SU-DHL-6 (cell line): ENCODE results near the gene RAP2B.

Experiments
- H2AFZ ChIP-seq: fragments of 200-600 bp; sonication (generic); 2 replicates; pipeline ENCODE4 v1.6.1; 2014; ENCODE audit warnings: low read depth, mild to moderate bottlenecking, moderate library complexity, mixed read lengths, antibody characterized with exemption, low read length; ENCODE audit not compliant: severe bottlenecking
- H3F3A ChIP-seq: fragments of 200-600 bp; shearing (Covaris generic); 2 replicates; pipeline ENCODE4 v1.6.0; 2016; ENCODE audit warnings: antibody characterized with exemption, mild to moderate bottlenecking; ENCODE audit not compliant: insufficient read depth
- H3K27ac ChIP-seq: fragments of 200-600 bp; sonication (generic); 2 replicates; pipeline ENCODE4 v1.5.1; 2016; ENCODE audit warnings: low read depth, mild to moderate bottlenecking, low read length, moderate library complexity, mixed read lengths
- H3K27me3 ChIP-seq: fragments of 200-600 bp; sonication (generic), shearing (Covaris generic); 2 replicates; pipeline ENCODE4 v1.6.0; 2014; ENCODE audit warnings: mild to moderate bottlenecking, low read length
- H3K36me3 ChIP-seq: fragments of 200-600 bp; sonication (generic); 2 replicates; pipeline ENCODE4 v1.6.1; 2014; ENCODE audit warnings: mild to moderate bottlenecking, low read length, mixed read lengths
- H3K4me2 ChIP-seq: fragments of 300-600, 200-600 bp; shearing (Covaris generic), sonication (generic); 2 replicates; pipeline ENCODE4 v1.6.0; 2014; ENCODE audit warnings: low read length, low read depth, mild to moderate bottlenecking; ENCODE audit not compliant: poor library complexity, severe bottlenecking
- H3K4me3 ChIP-seq: fragments of 200-600 bp; sonication (generic); 2 replicates; pipeline ENCODE4 v1.5.1; 2014; ENCODE audit warnings: antibody characterized with exemption, low read length, mild to moderate bottlenecking, mixed read lengths; ENCODE audit not compliant: insufficient read depth, poor library complexity, severe bottlenecking
- H3K79me2 ChIP-seq: fragments of 200-600 bp; sonication (generic); 2 replicates; pipeline ENCODE4 v1.6.1; 2014; ENCODE audit warnings: mild to moderate bottlenecking, low read length, moderate library complexity; ENCODE audit not compliant: insufficient read depth
- H3K9ac ChIP-seq: fragments of 200-600 bp; sonication (generic); 2 replicates; pipeline ENCODE4 v1.7.0; 2014; ENCODE audit warnings: mild to moderate bottlenecking, low read length
- H3K9me2 ChIP-seq: fragments of 200-600 bp; sonication (generic); replicated peaks from 2 replicates; pipeline ENCODE4 v1.6.1; 2014; ENCODE audit warnings: low read length; ENCODE audit not compliant: insufficient read depth
- H3K9me3 ChIP-seq: fragments of 200-600 bp; sonication (generic); 2 replicates; pipeline ENCODE4 v1.6.1; 2014; ENCODE audit warnings: low read length, mixed read lengths; ENCODE audit not compliant: insufficient read depth
- H4K20me1 ChIP-seq: fragments of 200-600 bp; sonication (generic); 2 replicates; pipeline ENCODE4 v1.6.1; 2014; ENCODE audit warnings: low read depth, mild to moderate bottlenecking, antibody characterized with exemption, low read length, moderate library complexity, mixed read lengths
- CTCF ChIP-seq: fragments of 200-600 bp; sonication (generic); IDR thresholded peaks from one replicate; pipeline ENCODE4 v1.5.1; 2017; ENCODE audit warnings: antibody characterized with exemption, mild to moderate bottlenecking, low read length, moderate library complexity; ENCODE audit not compliant: insufficient read depth, poor library complexity, severe bottlenecking
- EZH2phosphoT487 ChIP-seq: fragments of 200-600 bp; sonication (generic), shearing (Covaris generic); conservative IDR thresholded peaks from 2 replicates; pipeline ENCODE4 v1.6.1; 2018; ENCODE audit warnings: mild to moderate bottlenecking, antibody characterized with exemption, low read length, moderate library complexity, mixed read lengths

Gene RAP2B

GRCh38 chr3:153163393-153163724, 1.3 kb downstream of the RAP2B start:
- H3K79me2 ChIP-seq, result peaks cover 60% of the 10 kb centered on the region
- H3K27ac ChIP-seq, result peak overlapping the region; percentile 26; the same call in 1 of the 2 replicates
- H3K9me3 ChIP-seq, result no peaks in the 10 kb centered on the region
- peak overlapping the region; percentile 89 for H3K4me3 ChIP-seq
- H4K20me1 ChIP-seq, result peaks cover 36% of the 10 kb centered on the region
- no peak for TF ChIP-seq CTCF
- H3K27me3 ChIP-seq, result no peaks in the 10 kb centered on the region
- H3K36me3 ChIP-seq, result 0 out of 2 replicates have a peak, but pooled peaks cover 6% of the 10 kb centered on the region
- no peaks in the 10 kb centered on the region; the same call in 1 of the 2 replicates for H3F3A ChIP-seq
- peak overlapping the region; percentile 88 for H3K4me2 ChIP-seq
- no peak overlapping the region for H2AFZ ChIP-seq
- peak overlapping the region; percentile 79 for H3K9ac ChIP-seq
- H3K9me2 ChIP-seq, result no peaks in the 10 kb centered on the region

GRCh38 chr3:153163756-153164550, 1.9 kb downstream of the RAP2B start:
- Histone ChIP-seq H3F3A (no peaks in the 10 kb centered on the region; the same call in 1 of the 2 replicates), H3K27ac (no peak overlapping the region), H4K20me1 (peaks cover 36% of the 10 kb centered on the region), H3K4me3 (peak overlapping the region; percentile 89), H3K9ac (peak overlapping the region; percentile 79), H3K9me3 (no peaks in the 10 kb centered on the region), H3K36me3 (0 out of 2 replicates have a peak, but pooled peaks cover 6% of the 10 kb centered on the region), H3K27me3 (no peaks in the 10 kb centered on the region), H3K9me2 (no peaks in the 10 kb centered on the region), H2AFZ (no peak overlapping the region), H3K4me2 (peak overlapping the region; percentile 88), H3K79me2 (peaks cover 65% of the 10 kb centered on the region)
- TF ChIP-seq CTCF (no peak), EZH2phosphoT487 (no peak)

- H3K27ac ChIP-seq, result no peak overlapping the region
- peaks cover 36% of the 10 kb centered on the region for H4K20me1 ChIP-seq
- H3K4me3 ChIP-seq, result no peak overlapping the region
- H3F3A ChIP-seq, result no peaks in the 10 kb centered on the region; the same call in 1 of the 2 replicates
- H3K36me3 ChIP-seq, result 0 out of 2 replicates have a peak, but pooled peaks cover 6% of the 10 kb centered on the region
- TF ChIP-seq EZH2phosphoT487 (no peak), CTCF (no peak)
- H3K79me2 ChIP-seq, result peaks cover 65% of the 10 kb centered on the region
- no peaks in the 10 kb centered on the region for H3K9me3 ChIP-seq
- no peaks in the 10 kb centered on the region for H3K9me2 ChIP-seq
- no peaks in the 10 kb centered on the region for H3K27me3 ChIP-seq
- no peak overlapping the region for H2AFZ ChIP-seq
- no peak overlapping the region for H3K9ac ChIP-seq
- H3K4me2 ChIP-seq, result peak overlapping the region; percentile 88
Observed at GRCh38 chr3:153165261-153165681, 3.2 kb downstream of the RAP2B start.
